SU-DHL-6 (cell line): Measurements from ENCODE around the gene TMEM187.

Experiments used
- H2AFZ ChIP-seq: fragments of 200-600 bp; sonication (generic); 2 replicates; pipeline ENCODE4 v1.6.1; 2014; ENCODE audit warnings: low read depth, mild to moderate bottlenecking, moderate library complexity, mixed read lengths, antibody characterized with exemption, low read length; ENCODE audit not compliant: severe bottlenecking
- H3F3A ChIP-seq: fragments of 200-600 bp; shearing (Covaris generic); 2 replicates; pipeline ENCODE4 v1.6.0; 2016; ENCODE audit warnings: antibody characterized with exemption, mild to moderate bottlenecking; ENCODE audit not compliant: insufficient read depth
- H3K27ac ChIP-seq: fragments of 200-600 bp; sonication (generic); 2 replicates; pipeline ENCODE4 v1.5.1; 2016; ENCODE audit warnings: low read depth, mild to moderate bottlenecking, low read length, moderate library complexity, mixed read lengths
- H3K27me3 ChIP-seq: fragments of 200-600 bp; sonication (generic), shearing (Covaris generic); 2 replicates; pipeline ENCODE4 v1.6.0; 2014; ENCODE audit warnings: mild to moderate bottlenecking, low read length
- H3K36me3 ChIP-seq: fragments of 200-600 bp; sonication (generic); 2 replicates; pipeline ENCODE4 v1.6.1; 2014; ENCODE audit warnings: mild to moderate bottlenecking, low read length, mixed read lengths
- H3K4me2 ChIP-seq: fragments of 300-600, 200-600 bp; shearing (Covaris generic), sonication (generic); 2 replicates; pipeline ENCODE4 v1.6.0; 2014; ENCODE audit warnings: low read length, low read depth, mild to moderate bottlenecking; ENCODE audit not compliant: poor library complexity, severe bottlenecking
- H3K4me3 ChIP-seq: fragments of 200-600 bp; sonication (generic); 2 replicates; pipeline ENCODE4 v1.5.1; 2014; ENCODE audit warnings: antibody characterized with exemption, low read length, mild to moderate bottlenecking, mixed read lengths; ENCODE audit not compliant: insufficient read depth, poor library complexity, severe bottlenecking
- H3K79me2 ChIP-seq: fragments of 200-600 bp; sonication (generic); 2 replicates; pipeline ENCODE4 v1.6.1; 2014; ENCODE audit warnings: mild to moderate bottlenecking, low read length, moderate library complexity; ENCODE audit not compliant: insufficient read depth
- H3K9ac ChIP-seq: fragments of 200-600 bp; sonication (generic); 2 replicates; pipeline ENCODE4 v1.7.0; 2014; ENCODE audit warnings: mild to moderate bottlenecking, low read length
- H3K9me2 ChIP-seq: fragments of 200-600 bp; sonication (generic); replicated peaks from 2 replicates; pipeline ENCODE4 v1.6.1; 2014; ENCODE audit warnings: low read length; ENCODE audit not compliant: insufficient read depth
- H3K9me3 ChIP-seq: fragments of 200-600 bp; sonication (generic); 2 replicates; pipeline ENCODE4 v1.6.1; 2014; ENCODE audit warnings: low read length, mixed read lengths; ENCODE audit not compliant: insufficient read depth
- H4K20me1 ChIP-seq: fragments of 200-600 bp; sonication (generic); 2 replicates; pipeline ENCODE4 v1.6.1; 2014; ENCODE audit warnings: low read depth, mild to moderate bottlenecking, antibody characterized with exemption, low read length, moderate library complexity, mixed read lengths
- CTCF ChIP-seq: fragments of 200-600 bp; sonication (generic); IDR thresholded peaks from one replicate; pipeline ENCODE4 v1.5.1; 2017; ENCODE audit warnings: antibody characterized with exemption, mild to moderate bottlenecking, low read length, moderate library complexity; ENCODE audit not compliant: insufficient read depth, poor library complexity, severe bottlenecking
- EZH2phosphoT487 ChIP-seq: fragments of 200-600 bp; sonication (generic), shearing (Covaris generic); conservative IDR thresholded peaks from 2 replicates; pipeline ENCODE4 v1.6.1; 2018; ENCODE audit warnings: mild to moderate bottlenecking, antibody characterized with exemption, low read length, moderate library complexity, mixed read lengths

TMEM187 gene

GRCh38 chrX:153951683-153952372, 20.7 kb upstream of the TMEM187 start:
- Histone ChIP-seq H3F3A (peaks cover 8% of the 10 kb centered on the region), H3K9me3 (no peaks in the 10 kb centered on the region), H3K27me3 (no peaks in the 10 kb centered on the region), H2AFZ (no peak overlapping the region), H3K36me3 (peaks cover 6% of the 10 kb centered on the region; the same call in 1 of the 2 replicates), H3K4me2 (no peak overlapping the region), H3K9ac (no peak overlapping the region), H3K27ac (no peak overlapping the region), H4K20me1 (no peaks in the 10 kb centered on the region), H3K9me2 (no peaks in the 10 kb centered on the region), H3K79me2 (no peaks in the 10 kb centered on the region), H3K4me3 (no peak overlapping the region)
- TF ChIP-seq CTCF (no peak), EZH2phosphoT487 (no peak)

GRCh38 chrX:153952373-153953026, 20.1 kb upstream of the TMEM187 start:
- Histone ChIP-seq H3K27ac (no peak overlapping the region), H2AFZ (no peak overlapping the region), H3K4me2 (no peak overlapping the region), H3K9me3 (no peaks in the 10 kb centered on the region), H3K27me3 (no peaks in the 10 kb centered on the region), H4K20me1 (no peaks in the 10 kb centered on the region), H3K9ac (no peak overlapping the region), H3K4me3 (no peak overlapping the region), H3K79me2 (no peaks in the 10 kb centered on the region), H3K36me3 (peaks cover 6% of the 10 kb centered on the region; the same call in 1 of the 2 replicates), H3F3A (peaks cover 8% of the 10 kb centered on the region), H3K9me2 (no peaks in the 10 kb centered on the region)
- TF ChIP-seq CTCF (no peak), EZH2phosphoT487 (no peak)

- Histone ChIP-seq H3K27me3 (no peaks in the 10 kb centered on the region), H3K27ac (no peak overlapping the region), H3K79me2 (no peaks in the 10 kb centered on the region), H3K36me3 (peaks cover 6% of the 10 kb centered on the region; the same call in 1 of the 2 replicates), H3K9ac (no peak overlapping the region), H3K4me2 (no peak overlapping the region), H3K9me3 (no peaks in the 10 kb centered on the region), H2AFZ (no peak overlapping the region), H4K20me1 (no peaks in the 10 kb centered on the region), H3K9me2 (no peaks in the 10 kb centered on the region), H3K4me3 (no peak overlapping the region), H3F3A (peaks cover 2% of the 10 kb centered on the region)
- TF ChIP-seq CTCF, result peak; percentile 65
- TF ChIP-seq EZH2phosphoT487, result no peak
Observed at GRCh38 chrX:153953342-153953830, 19.2 kb upstream of the TMEM187 start.
